ENCODE results near the gene TSHZ2.

TSHZ2 gene

DNA sequence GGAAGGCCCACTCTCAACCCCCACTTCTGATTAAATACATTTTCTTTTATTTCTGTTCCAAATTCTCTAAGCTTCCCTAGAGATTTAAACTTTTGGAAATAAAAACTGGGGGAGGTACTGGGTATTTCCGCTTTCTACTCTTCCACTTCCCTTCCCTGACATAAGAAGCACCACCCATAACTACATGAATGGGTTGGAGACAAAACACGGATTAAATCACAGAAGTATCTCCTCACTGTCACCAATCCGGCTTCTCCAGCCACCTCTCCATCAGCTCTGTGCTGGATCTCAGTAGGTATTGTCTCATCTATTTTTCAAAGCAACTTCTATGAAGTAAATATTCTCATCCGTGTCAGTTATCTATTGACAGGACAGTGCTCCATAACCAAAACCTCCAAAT is 150.7 kb downstream of the TSHZ2 start:
- H3K4me1 Mint-ChIP-seq = no peaks in the 10 kb centered on the region
- no peak overlapping the region for H3K27ac Mint-ChIP-seq
- H3K4me3 Mint-ChIP-seq = no peak overlapping the region
- no peaks in the 10 kb centered on the region for H3K36me3 Mint-ChIP-seq
- DNase-seq (ENCODE audit: low spot score in 2 of 2) (no peak), ATAC-seq (no peak)
- no peaks in the 10 kb centered on the region for H3K9me3 Mint-ChIP-seq

DNA sequence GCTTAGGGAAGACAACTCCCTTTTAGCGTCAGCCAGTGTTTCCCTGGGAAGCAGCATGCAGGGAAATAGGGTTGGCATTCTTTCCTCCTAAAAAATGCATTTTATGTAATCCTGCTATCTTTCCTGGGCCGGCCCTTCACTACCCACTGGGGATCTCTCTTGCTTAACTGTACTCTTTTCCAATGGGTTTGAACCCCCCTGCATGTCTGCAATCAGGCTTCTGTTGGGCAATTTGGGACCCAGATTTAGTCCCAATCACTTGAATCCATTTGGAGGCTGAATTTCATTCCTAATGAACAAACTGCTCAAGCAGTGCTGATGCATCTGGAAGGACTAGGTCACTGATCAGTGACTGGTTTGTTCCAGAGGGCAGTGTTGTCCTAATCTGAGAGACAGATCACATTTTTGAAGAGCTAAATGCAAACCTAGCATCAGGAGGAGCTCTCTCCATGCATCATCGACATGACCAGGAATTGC is 152.0 kb downstream of the TSHZ2 start:
- Mint-ChIP-seq H3K4me1 (no peaks in the 10 kb centered on the region), H3K36me3 (no peaks in the 10 kb centered on the region), H3K9me3 (no peaks in the 10 kb centered on the region), H3K4me3 (no peak overlapping the region), H3K27ac (no peak overlapping the region)
- ATAC-seq (no peak), DNase-seq (ENCODE audit: low spot score in 2 of 2) (no peak)

DNA sequence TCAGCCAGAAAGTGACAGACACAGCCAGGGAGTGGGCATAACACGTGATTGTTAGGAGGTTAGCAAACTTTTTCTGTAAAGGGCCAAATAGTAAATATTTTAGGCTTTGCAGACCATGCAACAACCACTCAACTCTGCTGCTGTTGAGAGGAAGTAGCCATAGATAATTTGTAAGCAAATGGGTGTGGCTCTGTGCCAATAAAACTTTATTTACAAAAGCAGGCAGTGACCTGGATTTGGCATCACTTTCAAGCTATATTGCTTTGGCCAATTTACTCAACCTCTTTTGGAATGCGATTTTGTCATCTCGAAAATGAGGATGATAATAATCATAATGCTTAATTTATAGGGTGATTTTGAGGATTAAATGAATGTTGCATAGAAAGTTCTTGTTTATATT is 152.6 kb downstream of the TSHZ2 start:
- no peaks in the 10 kb centered on the region for H3K36me3 Mint-ChIP-seq
- H3K27ac Mint-ChIP-seq = no peak overlapping the region
- no peaks in the 10 kb centered on the region for H3K4me1 Mint-ChIP-seq
- DNase-seq (ENCODE audit: low spot score in 2 of 2) = no peak
- no peak overlapping the region for H3K4me3 Mint-ChIP-seq
- H3K9me3 Mint-ChIP-seq = no peaks in the 10 kb centered on the region
- ATAC-seq = no peak

DNA sequence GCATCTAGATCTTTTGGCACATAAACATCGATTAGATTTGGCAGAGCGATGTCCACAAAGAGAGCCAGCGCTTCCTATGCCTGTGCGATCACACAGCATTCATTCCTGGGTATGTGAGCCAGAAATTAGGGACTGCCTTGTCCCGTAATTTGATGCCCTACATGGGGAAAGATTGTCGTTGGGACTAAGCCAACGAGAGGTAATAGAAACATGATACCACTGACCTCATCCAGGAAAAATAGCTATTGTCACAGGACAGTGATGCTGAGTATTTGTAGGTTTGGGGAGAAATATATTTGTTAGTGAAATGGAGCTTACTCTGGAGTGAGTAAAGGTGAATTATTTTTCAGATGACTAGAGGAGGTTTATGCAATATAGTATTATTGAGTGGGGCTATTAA is 154.0 kb downstream of the TSHZ2 start:
- H3K36me3 Mint-ChIP-seq = no peaks in the 10 kb centered on the region
- no peak overlapping the region for H3K27ac Mint-ChIP-seq
- H3K4me1 Mint-ChIP-seq = no peaks in the 10 kb centered on the region
- DNase-seq (ENCODE audit: low spot score in 2 of 2) (no peak), ATAC-seq (no peak)
- no peak overlapping the region for H3K4me3 Mint-ChIP-seq
- H3K9me3 Mint-ChIP-seq = no peaks in the 10 kb centered on the region

DNA sequence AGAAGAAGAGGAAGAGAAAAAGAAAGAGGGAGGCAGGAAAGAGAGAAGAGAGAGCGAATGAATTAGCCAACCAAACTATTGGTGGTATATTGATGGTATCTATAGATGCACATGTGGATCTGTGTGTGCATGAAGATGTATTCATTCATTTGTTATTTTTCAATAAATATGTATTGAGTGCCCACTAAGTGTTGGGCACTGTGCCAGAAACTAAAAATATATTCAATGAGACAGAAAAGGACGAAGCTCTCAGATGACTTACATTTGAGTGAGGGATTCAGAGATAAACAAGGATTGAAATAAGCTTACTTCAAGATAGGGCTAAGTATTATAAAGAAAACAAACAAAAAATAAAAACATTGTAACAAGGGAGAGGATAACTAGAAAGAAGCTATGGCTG is 154.9 kb downstream of the TSHZ2 start:
- no peaks in the 10 kb centered on the region for H3K9me3 Mint-ChIP-seq
- H3K4me1 Mint-ChIP-seq = no peaks in the 10 kb centered on the region
- ATAC-seq = no peak
- no peak overlapping the region for H3K27ac Mint-ChIP-seq
- DNase-seq (ENCODE audit: low spot score in 2 of 2) = no peak
- H3K36me3 Mint-ChIP-seq = no peaks in the 10 kb centered on the region
- no peak overlapping the region for H3K4me3 Mint-ChIP-seq

DNA sequence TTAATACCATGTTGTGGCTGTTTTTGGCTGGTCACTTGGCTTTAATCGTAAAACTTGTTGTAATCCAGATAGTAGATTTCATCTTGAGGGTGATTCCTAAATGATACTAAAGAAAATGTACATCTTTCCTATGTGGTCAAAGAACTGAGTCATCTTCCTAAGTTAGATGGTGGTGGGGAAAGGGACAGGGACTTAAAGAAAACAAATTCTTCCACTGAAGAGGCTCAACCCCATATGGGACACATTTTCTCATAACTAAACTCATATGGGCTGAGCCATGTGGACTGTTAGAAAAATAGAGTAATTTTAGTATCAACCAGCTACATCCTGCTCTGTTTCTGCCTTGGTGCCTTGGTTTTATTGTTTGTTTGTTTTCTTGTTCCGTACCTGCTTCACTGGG is 155.8 kb downstream of the TSHZ2 start:
- Mint-ChIP-seq H3K36me3 (no peaks in the 10 kb centered on the region), H3K9me3 (no peaks in the 10 kb centered on the region), H3K4me3 (no peak overlapping the region), H3K27ac (no peak overlapping the region), H3K4me1 (no peaks in the 10 kb centered on the region)
- no peak for ATAC-seq
- no peak for DNase-seq (ENCODE audit: low spot score in 2 of 2)

DNA sequence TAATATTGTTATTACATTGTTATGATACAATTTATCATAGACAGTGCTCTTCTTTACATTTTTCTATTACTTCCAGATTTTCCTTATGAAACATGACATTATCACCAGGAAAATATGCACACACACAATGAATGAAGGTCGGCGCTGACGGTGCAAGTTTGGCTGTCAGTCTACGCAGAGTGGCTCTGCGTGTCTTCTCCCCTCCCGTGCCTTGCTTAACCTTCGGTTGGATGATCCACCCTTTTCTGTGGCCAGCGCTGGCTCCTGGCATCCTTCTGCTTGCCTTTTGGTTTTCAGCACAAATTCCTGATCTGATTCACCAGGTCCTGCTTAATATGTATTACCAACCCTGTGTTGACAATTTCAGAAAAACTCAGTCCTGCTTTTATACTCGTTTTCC is 157.4 kb downstream of the TSHZ2 start:
- H3K9me3 Mint-ChIP-seq = no peaks in the 10 kb centered on the region
- H3K36me3 Mint-ChIP-seq = no peaks in the 10 kb centered on the region
- no peaks in the 10 kb centered on the region for H3K4me1 Mint-ChIP-seq
- DNase-seq (ENCODE audit: low spot score in 2 of 2) (no peak), ATAC-seq (no peak)
- H3K27ac Mint-ChIP-seq = no peak overlapping the region
- no peak overlapping the region for H3K4me3 Mint-ChIP-seq

DNA sequence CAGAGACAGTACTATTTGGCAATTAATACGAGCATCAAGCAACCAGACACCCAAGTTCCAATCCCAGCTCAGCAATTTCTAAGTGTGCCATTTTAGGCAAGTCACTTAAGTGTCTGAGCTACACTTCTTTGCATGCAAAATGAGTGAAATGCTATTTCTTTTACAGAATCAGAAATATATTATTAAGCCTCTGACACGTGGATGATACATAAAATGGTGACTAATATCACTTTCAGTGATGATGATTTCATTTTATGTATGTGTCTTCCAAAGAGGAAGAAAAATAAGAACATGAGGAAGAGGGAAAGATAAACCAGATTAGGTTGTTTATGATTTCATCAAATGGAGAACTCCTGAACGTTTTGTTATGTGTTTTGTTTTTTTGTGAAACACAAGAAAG is 158.6 kb downstream of the TSHZ2 start:
- Mint-ChIP-seq H3K9me3 (no peaks in the 10 kb centered on the region), H3K4me3 (no peak overlapping the region), H3K27ac (no peak overlapping the region), H3K36me3 (no peaks in the 10 kb centered on the region), H3K4me1 (no peaks in the 10 kb centered on the region)
- no peak for DNase-seq (ENCODE audit: low spot score in 2 of 2)
- ATAC-seq = no peak

DNA sequence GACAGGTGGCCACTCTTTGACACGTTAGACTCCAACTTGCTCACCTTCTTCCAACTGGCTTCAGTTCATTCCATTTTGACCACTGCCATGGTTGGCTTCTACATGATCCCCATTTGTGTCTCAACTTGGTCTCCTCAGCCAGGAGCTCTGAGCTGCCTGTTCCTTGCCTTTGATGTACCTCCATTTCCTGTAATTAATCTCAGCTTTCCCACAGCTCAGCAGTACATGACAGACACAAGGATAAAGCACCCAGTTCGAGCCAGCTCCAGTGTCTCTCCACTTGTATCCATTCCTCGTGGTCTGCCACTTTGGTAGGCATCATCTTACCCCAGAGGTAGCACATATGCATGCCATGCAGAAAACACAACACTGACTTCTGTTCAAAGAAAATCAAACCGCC is 161.0 kb downstream of the TSHZ2 start:
- Mint-ChIP-seq H3K27ac (no peak overlapping the region), H3K4me3 (no peak overlapping the region), H3K4me1 (no peaks in the 10 kb centered on the region), H3K9me3 (no peaks in the 10 kb centered on the region), H3K36me3 (no peaks in the 10 kb centered on the region)
- ATAC-seq (no peak), DNase-seq (ENCODE audit: low spot score in 2 of 2) (no peak)

DNA sequence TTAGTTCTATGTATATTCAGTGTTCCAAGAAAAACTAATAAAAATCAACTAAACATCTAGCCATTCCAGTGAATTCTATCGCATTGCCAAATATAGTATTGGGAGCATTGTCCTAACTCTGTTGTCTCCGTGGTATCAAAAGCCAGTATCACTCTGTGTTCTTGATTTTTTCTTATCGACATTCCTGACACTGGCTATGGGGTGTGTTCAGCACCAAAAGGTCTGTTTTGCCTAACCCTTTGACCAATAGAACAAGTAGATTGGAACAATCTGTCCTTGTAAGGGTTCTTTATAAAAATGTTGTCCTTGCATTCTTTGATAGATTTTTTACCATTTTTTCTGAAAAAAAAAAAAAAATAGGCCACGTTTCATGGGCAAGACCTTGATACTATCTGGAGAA is 161.5 kb downstream of the TSHZ2 start:
- no peak for DNase-seq (ENCODE audit: low spot score in 2 of 2)
- Mint-ChIP-seq H3K27ac (no peak overlapping the region), H3K4me3 (no peak overlapping the region), H3K4me1 (no peaks in the 10 kb centered on the region), H3K9me3 (no peaks in the 10 kb centered on the region), H3K36me3 (no peaks in the 10 kb centered on the region)
- no peak for ATAC-seq

DNA sequence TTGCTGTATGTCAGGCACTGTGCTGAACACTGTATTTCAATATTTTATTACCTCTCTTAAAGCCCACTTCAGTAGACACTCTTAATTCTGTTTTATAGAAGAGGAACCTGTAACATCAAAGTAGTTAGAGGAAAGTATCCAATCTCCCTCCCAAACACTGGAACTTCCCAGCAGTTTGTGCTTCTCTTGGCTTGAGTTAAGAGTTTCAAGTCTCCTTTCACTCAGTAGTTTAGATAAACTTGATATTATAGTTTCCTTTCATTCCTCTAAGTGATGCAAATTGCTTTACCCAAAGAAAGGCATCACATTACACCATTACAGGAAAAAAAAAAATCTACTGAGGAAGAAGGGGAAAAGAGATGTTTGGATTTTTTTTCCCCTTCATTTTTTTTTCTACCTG is 164.3 kb downstream of the TSHZ2 start:
- H3K9me3 Mint-ChIP-seq = no peaks in the 10 kb centered on the region
- H3K27ac Mint-ChIP-seq = no peak overlapping the region
- no peaks in the 10 kb centered on the region for H3K36me3 Mint-ChIP-seq
- no peak for DNase-seq (ENCODE audit: low spot score in 2 of 2)
- H3K4me3 Mint-ChIP-seq = no peak overlapping the region
- ATAC-seq = no peak
- H3K4me1 Mint-ChIP-seq = no peaks in the 10 kb centered on the region

DNA sequence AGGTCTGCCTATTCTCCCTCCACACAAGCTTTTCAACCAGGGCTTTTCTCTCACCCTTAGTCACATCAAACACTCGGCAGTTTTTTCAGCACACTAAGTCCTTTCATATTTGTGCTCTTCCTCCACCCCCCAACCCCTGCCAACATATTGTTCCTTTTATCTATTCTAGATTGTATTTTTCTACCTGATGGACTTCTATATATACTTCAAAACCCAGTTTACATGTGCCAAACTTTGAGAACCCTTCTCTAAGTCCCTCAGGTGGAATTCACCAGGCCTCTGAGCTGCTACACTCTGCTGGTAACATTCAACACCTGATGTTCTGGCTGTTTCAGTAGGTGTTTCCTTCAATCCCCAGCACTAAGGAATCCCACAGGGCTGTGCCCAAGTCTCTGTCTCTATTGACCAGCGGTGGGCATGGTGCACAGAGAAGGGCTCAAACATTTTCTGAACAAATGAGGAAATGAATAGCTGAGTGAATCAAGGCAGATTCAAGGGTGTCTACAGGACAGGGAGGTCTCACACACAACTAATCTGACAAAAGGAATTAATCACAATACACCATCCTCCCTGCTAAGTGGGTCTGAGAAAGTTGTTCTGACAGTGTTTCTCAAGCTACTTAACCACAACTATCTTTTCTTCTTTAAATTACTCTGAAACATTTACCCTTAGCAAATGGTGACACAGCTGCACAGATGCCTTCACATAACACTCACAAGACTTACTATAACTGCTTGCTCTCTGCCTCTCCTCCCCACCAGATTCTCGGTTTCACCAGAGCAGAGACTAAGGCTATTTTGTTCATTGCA is 166.5 kb downstream of the TSHZ2 start:
- Mint-ChIP-seq H3K27ac (no peak overlapping the region), H3K36me3 (no peaks in the 10 kb centered on the region), H3K4me3 (no peak overlapping the region), H3K9me3 (no peaks in the 10 kb centered on the region), H3K4me1 (no peaks in the 10 kb centered on the region)
- DNase-seq (ENCODE audit: low spot score in 2 of 2) (no peak), ATAC-seq (peak; percentile 74)

DNA sequence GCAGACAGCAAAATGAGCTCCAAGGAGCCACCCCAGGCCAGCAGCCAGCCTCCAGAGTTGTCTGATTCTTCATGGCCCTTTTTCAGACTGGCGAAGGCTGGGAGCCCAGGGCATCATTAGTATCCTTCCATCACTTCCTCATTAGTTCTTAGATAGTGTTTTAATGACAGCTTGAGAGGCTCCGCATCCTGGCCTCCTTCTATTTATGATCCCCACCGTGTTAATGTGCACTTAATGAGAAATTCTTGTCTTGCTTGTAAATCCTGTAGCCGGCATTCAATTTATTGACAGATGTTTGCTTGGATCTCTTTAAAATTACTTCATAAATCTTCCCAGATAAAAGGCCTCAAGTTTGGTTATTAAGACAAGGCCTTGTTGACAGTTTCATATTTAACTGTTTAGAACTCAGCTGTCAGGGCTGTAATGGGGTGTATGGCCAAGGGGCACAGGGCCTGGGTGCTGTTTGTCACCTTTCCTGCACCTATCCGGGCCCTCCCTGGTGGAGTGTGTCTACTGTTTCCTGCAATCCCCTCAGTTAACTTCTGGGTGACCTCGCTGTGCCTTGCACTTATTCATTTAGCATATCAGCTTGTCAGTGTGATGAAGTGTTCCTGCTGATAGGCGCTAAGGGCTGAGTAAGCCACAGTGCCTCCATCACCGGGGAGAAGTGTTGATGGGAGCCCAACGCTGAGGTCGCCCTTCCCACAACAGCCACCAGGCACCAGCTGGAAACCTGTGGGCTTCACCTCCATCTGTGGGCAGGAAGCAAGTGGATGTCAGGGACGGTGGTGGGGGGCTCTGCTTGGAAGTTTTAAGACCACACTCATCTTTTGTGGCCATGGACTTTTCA is 169.3 kb downstream of the TSHZ2 start:
- Mint-ChIP-seq H3K4me1 (peaks cover 9% of the 10 kb centered on the region), H3K27ac (no peak overlapping the region), H3K4me3 (no peak overlapping the region), H3K36me3 (no peaks in the 10 kb centered on the region), H3K9me3 (no peaks in the 10 kb centered on the region)
- no peak for DNase-seq (ENCODE audit: low spot score in 2 of 2)
- no peak for ATAC-seq

DNA sequence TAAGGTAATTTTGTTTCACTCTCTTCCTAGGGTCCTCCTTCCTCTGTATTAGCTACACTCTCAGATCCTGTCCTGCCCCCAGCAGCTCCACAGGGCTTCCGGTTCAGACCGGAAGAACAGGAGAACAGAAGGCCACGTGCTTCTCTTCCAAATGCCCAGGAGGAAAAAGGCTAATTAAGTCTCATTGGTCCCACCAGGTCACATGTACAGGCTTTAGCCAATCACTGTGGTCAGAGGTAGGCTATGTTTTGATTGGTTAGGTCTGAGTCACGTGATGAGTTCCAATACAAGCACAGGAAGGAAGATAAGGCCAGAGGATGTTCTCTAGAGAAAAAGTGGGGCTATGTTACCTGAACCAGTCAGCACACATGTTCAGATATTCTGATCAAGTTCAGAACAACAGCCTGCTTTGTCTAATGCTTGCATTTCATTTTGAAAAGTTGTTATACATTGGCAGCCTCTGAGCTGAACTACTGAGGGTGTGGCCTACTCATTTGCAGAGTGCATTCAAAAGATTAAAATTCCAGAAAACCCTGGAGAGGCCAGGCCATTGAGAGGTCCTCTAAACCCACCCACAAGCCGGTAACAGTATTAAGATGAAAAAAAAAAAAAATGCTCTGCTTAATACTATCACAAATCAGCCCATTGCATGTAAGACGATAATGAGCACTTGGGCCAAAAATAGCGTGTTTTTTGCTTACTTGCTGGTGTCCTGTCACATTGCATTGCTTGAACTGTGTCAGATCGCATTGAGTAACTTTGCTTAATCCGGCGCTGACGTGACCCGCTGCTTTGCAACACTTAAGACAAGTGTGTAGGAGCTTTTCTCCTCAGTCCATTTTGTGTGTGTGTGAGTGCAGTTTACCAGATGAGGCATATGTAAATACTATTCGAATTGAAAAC is 170.3 kb downstream of the TSHZ2 start:
- no peak overlapping the region for H3K27ac Mint-ChIP-seq
- peaks cover 11% of the 10 kb centered on the region for H3K4me1 Mint-ChIP-seq
- H3K9me3 Mint-ChIP-seq = no peaks in the 10 kb centered on the region
- no peak overlapping the region for H3K4me3 Mint-ChIP-seq
- ATAC-seq = no peak
- no peaks in the 10 kb centered on the region for H3K36me3 Mint-ChIP-seq
- no peak for DNase-seq (ENCODE audit: low spot score in 2 of 2)

DNA sequence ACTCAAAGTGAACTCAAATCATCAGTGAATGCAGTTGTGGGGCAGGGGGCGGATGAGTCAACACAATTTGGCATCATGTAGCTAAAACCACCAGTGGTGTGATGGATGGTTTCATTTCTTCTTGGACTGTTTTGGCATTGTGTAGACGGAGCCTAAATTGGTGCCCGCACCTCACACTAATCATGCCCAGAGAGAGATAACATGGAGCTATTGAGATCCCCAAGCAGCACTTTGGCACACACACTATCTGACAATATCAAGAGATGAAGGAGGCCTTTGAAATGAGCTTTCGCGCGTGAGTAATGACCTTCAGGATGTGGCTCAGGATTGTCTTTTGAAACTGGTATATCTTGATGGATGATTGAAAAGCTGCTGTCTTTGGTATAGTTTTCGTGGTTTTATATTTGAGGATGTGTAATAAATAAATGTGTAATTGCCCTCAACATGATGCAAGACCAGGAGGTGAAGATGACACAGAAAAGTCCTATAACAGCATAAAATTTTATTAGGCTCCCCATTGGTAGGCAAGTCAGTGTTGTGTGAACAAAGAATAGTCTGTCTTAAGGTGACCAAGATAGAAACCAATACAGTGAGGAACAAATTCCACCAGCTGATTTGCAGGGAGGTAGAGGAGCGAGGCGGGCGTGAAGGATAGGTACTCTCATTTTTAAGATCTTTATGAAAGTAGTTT is 174.2 kb downstream of the TSHZ2 start:
- Mint-ChIP-seq H3K4me1 (peaks cover 18% of the 10 kb centered on the region), H3K27ac (peak overlapping the region; percentile 32), H3K9me3 (no peaks in the 10 kb centered on the region), H3K4me3 (no peak overlapping the region), H3K36me3 (no peaks in the 10 kb centered on the region)
- peak in 1 of 2 donors; percentile 63 for DNase-seq (ENCODE audit: low spot score in 2 of 2)
- ATAC-seq = peak; percentile 88
